ENCODE data around the gene SETD2. TPM values are rescaled to one million over a fixed set of nuclear protein-coding genes. Genes with fewer than 3 reads are reported as not detected.

The SETD2 gene
- total RNA-seq, 4 donors from 2014 or later: 42.9 to 59.6 (median 47.7) TPM

DNA sequence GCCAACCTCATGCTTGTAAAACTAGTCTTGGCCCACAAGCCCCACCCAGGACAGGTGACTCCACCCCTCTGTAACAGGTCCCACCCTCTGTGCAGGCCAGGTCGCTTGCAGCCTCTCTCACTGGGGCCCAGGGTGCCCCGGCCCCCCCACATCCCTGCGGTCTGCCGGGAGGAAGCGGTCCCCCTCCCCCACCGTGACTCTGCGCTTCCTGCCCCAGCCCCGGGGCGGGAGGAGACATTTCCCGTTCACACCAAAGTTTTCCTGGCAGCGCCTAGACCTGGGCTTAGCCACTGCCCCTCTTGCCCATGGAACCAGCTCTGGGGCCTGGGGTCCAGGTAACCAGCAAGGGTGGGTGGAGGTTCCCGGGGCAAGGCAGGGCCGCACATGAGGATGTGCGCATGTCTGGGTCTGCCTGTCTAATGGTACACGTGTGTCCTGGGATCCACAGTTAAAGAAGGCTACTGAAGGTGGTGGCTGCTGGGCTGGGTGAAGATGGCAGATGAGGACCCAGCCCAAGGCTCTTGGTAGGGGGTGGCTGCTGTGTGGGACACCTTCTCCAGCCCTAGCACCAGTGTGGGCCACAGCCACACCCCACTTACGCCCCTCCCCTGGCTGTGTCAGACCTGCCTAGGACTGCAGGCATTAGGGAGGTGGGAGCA, 176.0 kb downstream of the SETD2 start:
- WGBS, 2 donors: 43 to 71% methylated on average over 1 to 6 of the region's 16 CpGs
- no peak for TF ChIP-seq POLR2A (IDR thresholded peaks at IDR 0.05)
- TF ChIP-seq, protein P1, sequence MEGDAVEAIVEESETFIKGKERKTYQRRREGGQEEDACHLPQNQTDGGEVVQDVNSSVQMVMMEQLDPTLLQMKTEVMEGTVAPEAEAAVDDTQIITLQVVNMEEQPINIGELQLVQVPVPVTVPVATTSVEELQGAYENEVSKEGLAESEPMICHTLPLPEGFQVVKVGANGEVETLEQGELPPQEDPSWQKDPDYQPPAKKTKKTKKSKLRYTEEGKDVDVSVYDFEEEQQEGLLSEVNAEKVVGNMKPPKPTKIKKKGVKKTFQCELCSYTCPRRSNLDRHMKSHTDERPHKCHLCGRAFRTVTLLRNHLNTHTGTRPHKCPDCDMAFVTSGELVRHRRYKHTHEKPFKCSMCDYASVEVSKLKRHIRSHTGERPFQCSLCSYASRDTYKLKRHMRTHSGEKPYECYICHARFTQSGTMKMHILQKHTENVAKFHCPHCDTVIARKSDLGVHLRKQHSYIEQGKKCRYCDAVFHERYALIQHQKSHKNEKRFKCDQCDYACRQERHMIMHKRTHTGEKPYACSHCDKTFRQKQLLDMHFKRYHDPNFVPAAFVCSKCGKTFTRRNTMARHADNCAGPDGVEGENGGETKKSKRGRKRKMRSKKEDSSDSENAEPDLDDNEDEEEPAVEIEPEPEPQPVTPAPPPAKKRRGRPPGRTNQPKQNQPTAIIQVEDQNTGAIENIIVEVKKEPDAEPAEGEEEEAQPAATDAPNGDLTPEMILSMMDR (IDR thresholded peaks at IDR 0.05): no peak
- H3K4me3 ChIP-seq (ENCODE audit: low read depth, poor library complexity, severe bottlenecking): no peak overlapping the region
- intact Hi-C loops (cut with DNase I; ENCODE audit: low total_unique reads): no loop called here
- DNase-seq (ENCODE audit: low spot score in 2 of 2): peak in 1 of 2 donors; percentile 92

DNA sequence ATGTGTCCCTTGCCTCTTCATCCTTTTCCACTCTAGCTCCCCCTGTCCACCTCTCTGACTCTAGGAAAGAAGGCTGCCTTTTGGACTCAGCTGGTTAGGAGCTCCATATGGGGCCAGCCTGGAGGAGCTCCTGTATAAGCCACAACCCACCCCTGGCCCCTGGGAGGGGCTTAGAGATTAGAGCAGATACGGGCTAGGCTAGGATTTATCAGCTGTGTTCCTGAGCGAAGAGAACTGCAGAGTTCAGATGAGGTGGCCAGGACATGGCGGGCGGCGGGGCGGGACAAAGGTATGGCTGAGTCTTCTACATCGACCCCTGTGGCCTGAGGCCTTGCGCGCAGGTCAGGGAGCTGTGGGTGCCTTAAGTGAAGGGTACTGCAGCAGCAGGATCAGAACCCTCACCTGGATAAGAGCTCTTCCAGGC, 176.6 kb downstream of the SETD2 start:
- WGBS, 2 donors: 75 to 85% methylated on average over 9 of the region's 9 CpGs
- H3K4me3 ChIP-seq (ENCODE audit: low read depth, poor library complexity, severe bottlenecking): no peak overlapping the region
- no peak for TF ChIP-seq POLR2A (IDR thresholded peaks at IDR 0.05)
- intact Hi-C loops (cut with DNase I; ENCODE audit: low total_unique reads): no loop called here
- DNase-seq (ENCODE audit: low spot score in 2 of 2): peak in 1 of 2 donors; percentile 84

DNA sequence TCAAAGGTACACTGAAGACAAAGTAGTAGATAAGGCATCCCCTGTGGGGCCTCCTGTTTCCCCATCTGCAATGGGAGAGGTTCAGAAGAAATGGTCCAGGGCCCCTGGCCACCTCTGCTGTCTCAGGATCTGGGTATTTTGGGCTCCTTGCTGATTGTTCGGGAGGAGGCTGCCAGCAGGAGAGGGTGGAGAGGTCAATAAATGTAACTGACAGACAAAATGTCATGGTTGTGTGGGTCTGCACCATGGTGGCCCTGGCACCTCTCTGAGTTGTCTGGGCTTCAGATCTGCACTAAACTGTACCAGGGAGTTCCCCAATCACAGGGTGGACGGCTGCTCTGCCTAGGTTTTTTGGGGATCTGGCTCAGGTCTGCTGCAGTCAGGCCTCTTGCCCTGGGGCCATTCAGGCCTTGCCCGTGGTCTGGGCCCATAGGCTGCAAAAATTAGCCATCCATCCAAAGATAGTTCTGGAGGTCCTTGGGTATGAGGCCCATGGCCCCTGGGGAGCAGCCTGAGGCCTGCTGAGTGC, 177.1 kb downstream of the SETD2 start:
- H3K4me3 ChIP-seq (ENCODE audit: low read depth, poor library complexity, severe bottlenecking): no peak overlapping the region
- 69 to 76% methylated on average over 3 of the region's 3 CpGs for WGBS, 2 donors
- intact Hi-C loops (cut with DNase I; ENCODE audit: low total_unique reads): no loop called here
- no peak for TF ChIP-seq POLR2A (IDR thresholded peaks at IDR 0.05)
- TF ChIP-seq, protein P1 (IDR thresholded peaks at IDR 0.05): no peak
- no peak for DNase-seq (ENCODE audit: low spot score in 2 of 2)

DNA sequence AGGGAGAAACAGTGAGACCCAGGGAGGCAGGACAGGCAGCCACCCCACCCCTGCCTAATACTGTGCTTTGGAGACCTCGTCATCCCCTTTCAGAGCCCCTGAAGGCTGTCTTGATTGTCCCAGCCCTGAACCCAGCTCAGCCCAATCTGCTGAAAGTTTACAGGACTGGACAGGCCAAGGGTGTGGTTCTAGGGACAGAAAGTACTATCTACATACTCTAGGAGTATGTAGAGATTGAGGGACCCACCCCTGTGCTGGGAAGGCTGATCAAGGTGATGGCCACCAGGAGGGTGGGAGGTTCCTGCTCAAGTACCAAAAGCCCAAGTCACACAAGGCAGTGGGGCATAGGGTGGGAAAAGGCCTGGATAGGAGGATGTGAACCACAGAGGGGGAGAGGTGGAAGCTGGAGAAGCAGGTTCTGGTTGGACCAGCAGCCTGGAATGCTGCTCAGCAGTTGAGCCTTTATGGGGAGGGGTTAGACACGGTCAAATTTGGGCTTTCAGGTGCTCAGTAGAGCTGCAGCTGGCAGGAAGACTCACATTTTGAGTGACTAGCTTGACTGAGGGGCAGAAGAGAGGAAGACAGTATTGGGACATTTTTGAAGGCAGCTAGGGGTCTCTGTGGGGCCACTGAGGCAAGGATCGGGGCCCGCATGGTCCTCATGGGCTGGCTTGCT, 177.7 kb downstream of the SETD2 start:
- TF ChIP-seq, protein P1 (IDR thresholded peaks at IDR 0.05): no peak
- TF ChIP-seq POLR2A (IDR thresholded peaks at IDR 0.05): no peak
- WGBS, 2 donors: 84 to 88% methylated on average over 4 of the region's 4 CpGs
- no peak overlapping the region for H3K4me3 ChIP-seq (ENCODE audit: low read depth, poor library complexity, severe bottlenecking)
- no peak for DNase-seq (ENCODE audit: low spot score in 2 of 2)
- intact Hi-C loops (cut with DNase I; ENCODE audit: low total_unique reads): no loop called here

DNA sequence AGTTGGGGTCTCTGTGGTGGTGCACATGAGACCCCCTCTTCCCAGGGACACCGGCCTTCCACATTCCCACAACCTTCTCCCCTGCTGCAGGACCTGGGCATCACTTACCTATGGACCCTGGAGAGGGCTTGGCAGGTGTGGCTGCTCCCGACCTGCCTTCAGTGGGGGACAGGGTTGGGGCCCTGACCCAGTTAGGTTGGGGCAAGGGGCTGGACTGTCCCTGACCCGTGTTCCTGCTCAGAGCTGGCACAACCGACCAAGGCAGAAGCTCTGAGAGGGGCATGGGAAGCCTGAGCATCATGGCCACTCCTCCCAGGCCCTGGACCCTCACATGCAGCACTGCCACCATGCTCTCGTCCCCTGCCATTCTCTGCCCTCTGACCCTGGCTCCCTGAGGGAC, 178.3 kb downstream of the SETD2 start:
- TF ChIP-seq, protein P1 (IDR thresholded peaks at IDR 0.05): no peak
- no peak for TF ChIP-seq POLR2A (IDR thresholded peaks at IDR 0.05)
- intact Hi-C loops (cut with DNase I; ENCODE audit: low total_unique reads): no loop called here
- H3K4me3 ChIP-seq (ENCODE audit: low read depth, poor library complexity, severe bottlenecking): no peak overlapping the region
- 88 to 91% methylated on average over 4 to 5 of the region's 5 CpGs for whole genome bisulfite sequencing, 2 donors
- no peak for DNase-seq (ENCODE audit: low spot score in 2 of 2)

Measured in lower leg skin (tissue), 4 donors.